Caco-2 (cell line): ENCODE data around the gene TANGO2. TPM values are rescaled to one million over a fixed set of nuclear protein-coding genes. Genes with fewer than 3 reads are reported as not detected.

ENCODE experiments used
- BruUV-seq: library from RNA; stranded (reverse); fragments of 400-500 nt; replicated peaks from 2 replicates; lab custom pipeline; 2021; lab: Mats Ljungman, UMichigan
- CTCF ChIA-PET: fragments of 300-600 bp; sonication (Branson Sonifier 250); formaldehyde crosslinking; loops from one replicate; lab custom pipeline; 2022; ENCODE audit warnings: antibody characterized with exemption; lab: Charles Lee
- POLR2A ChIA-PET: fragments of 300-600 bp; sonication (Branson Sonifier 250); formaldehyde crosslinking; loops from one replicate; lab custom pipeline; 2022; ENCODE audit warnings: antibody characterized with exemption; lab: Charles Lee
- DNase-seq, 2 experiments: peaks; one replicate each; pipeline versions ENCODE4 v3.0.0 to v3.0.0-alpha.2; 2020 to 2022
- H3K27me3 ChIP-seq: replicated peaks from 2 replicates; pipeline ENCODE4 v1.6.0; 2011; ENCODE audit warnings: low read length; ENCODE audit not compliant: control insufficient read depth, insufficient read depth
- H3K36me3 ChIP-seq: 2 replicates; pipeline ENCODE4 v1.5.1; 2011; ENCODE audit warnings: low read length; ENCODE audit not compliant: control insufficient read depth, insufficient read depth
- H3K4me1 ChIP-seq: fragments of 250-450 bp; sonication (Bioruptor Pico); 2 replicates; pipeline ENCODE4 v1.5.1; 2020; ENCODE audit warnings: mild to moderate bottlenecking
- H3K4me3 ChIP-seq: 2 replicates; pipeline ENCODE4 v1.5.1; 2011; ENCODE audit warnings: low read depth, mild to moderate bottlenecking, control low read depth, low read length
- H3K9me3 ChIP-seq: fragments of 250-450 bp; sonication (Bioruptor Pico); 2 replicates; pipeline ENCODE4 v1.5.1; 2020; ENCODE audit warnings: mild to moderate bottlenecking, moderate library complexity
- H3K27ac Mint-ChIP-seq: one replicate; pipeline ENCODE4 v1.8.0; 2022; ENCODE audit warnings: mixed read lengths; ENCODE audit not compliant: unreplicated experiment
- H3K27me3 Mint-ChIP-seq: one replicate; pipeline ENCODE4 v1.8.0; 2022; ENCODE audit warnings: mixed read lengths; ENCODE audit not compliant: insufficient read depth, unreplicated experiment
- H3K36me3 Mint-ChIP-seq: one replicate; pipeline ENCODE4 v1.8.0; 2022; ENCODE audit warnings: mild to moderate bottlenecking, mixed read lengths; ENCODE audit not compliant: insufficient read depth, unreplicated experiment
- H3K4me1 Mint-ChIP-seq: one replicate; pipeline ENCODE4 v1.8.0; 2022; ENCODE audit warnings: low read depth, mixed read lengths; ENCODE audit not compliant: unreplicated experiment
- H3K4me3 Mint-ChIP-seq: one replicate; pipeline ENCODE4 v1.8.0; 2022; ENCODE audit warnings: mild to moderate bottlenecking, moderate library complexity, mixed read lengths; ENCODE audit not compliant: unreplicated experiment
- H3K9me3 Mint-ChIP-seq: one replicate; pipeline ENCODE4 v1.8.0; 2022; ENCODE audit warnings: mixed read lengths; ENCODE audit not compliant: unreplicated experiment
- CTCF ChIP-seq, 2 experiments: fragments of 200-600 bp in 1 of 2; IDR thresholded peaks; 1 replicate in 1 of 2; 2 replicates in 1 of 2; pipeline versions ENCODE4 v1.5.1 to v1.8.0; 2011 to 2022; ENCODE audit warnings: antibody characterized with exemption in 1 of 2, control low read depth in 1 of 2, inconsistent platforms in 1 of 2, low read depth in 1 of 2, low read length in 1 of 2, mild to moderate bottlenecking in 1 of 2, moderate library complexity in 1 of 2; ENCODE audit not compliant: insufficient read depth in 1 of 2, severe bottlenecking in 1 of 2, unreplicated experiment in 1 of 2
- intact Hi-C: fragments of 100-400 bp; cut with micrococcal nuclease; formaldehyde crosslinking; loops from one replicate; pipeline ENCODE4 v1.10.0; 2022; ENCODE audit not compliant: unreplicated experiment
- total RNA-seq: library from RNA; stranded (reverse); gene quantifications from 2 replicates; pipeline ENCODE4 v1.2.3, GENCODE V29; 2022

Gene TANGO2
- total RNA-seq, 1 experiment from 2014 or later = 26.6 TPM

GRCh38 chr22:20113551-20114310 lies 92.8 kb downstream of the TANGO2 start:
- no peaks in the 10 kb centered on the region; the same call in 1 of the 2 replicates for H3K9me3 ChIP-seq
- Mint-ChIP-seq H3K27me3 (no peaks in the 10 kb centered on the region), H3K4me1 (peaks cover 6% of the 10 kb centered on the region), H3K27ac (peak overlapping the region; percentile 50), H3K4me3 (peak overlapping the region; percentile 15), H3K9me3 (no peaks in the 10 kb centered on the region), H3K36me3 (peaks cover 90% of the 10 kb centered on the region)
- no peak for DNase-seq
- BruUV-seq = no TSS peak
- intact Hi-C loops = loop anchor here (10.0 kb wide), 1 partner anchor 149 kb away; no protein-coding TSS in a partner anchor
- no peaks in the 10 kb centered on the region for H3K27me3 ChIP-seq
- ChIA-PET CTCF (no interaction called here), POLR2A (no interaction called here)
- peaks cover 10% of the 10 kb centered on the region for H3K4me1 ChIP-seq
- no peak for TF ChIP-seq CTCF (IDR thresholded peaks at IDR 0.05; ENCODE audit: insufficient read depth in 1 of 2, low read depth in 1 of 2, low read length in 1 of 2, severe bottlenecking in 1 of 2, unreplicated experiment in 1 of 2)
- peaks cover 3% of the 10 kb centered on the region; the same call in 1 of the 2 replicates for H3K36me3 ChIP-seq
- no peak overlapping the region for H3K4me3 ChIP-seq

GRCh38 chr22:20114506-20115475 lies 93.9 kb downstream of the TANGO2 start:
- Mint-ChIP-seq H3K4me1 (peaks cover 6% of the 10 kb centered on the region), H3K27me3 (no peaks in the 10 kb centered on the region), H3K36me3 (peaks cover 90% of the 10 kb centered on the region), H3K27ac (peak overlapping the region; percentile 81), H3K4me3 (peak overlapping the region; percentile 81), H3K9me3 (no peaks in the 10 kb centered on the region)
- Histone ChIP-seq H3K36me3 (peaks cover 4% of the 10 kb centered on the region), H3K4me3 (no peak overlapping the region), H3K9me3 (no peaks in the 10 kb centered on the region; the same call in 1 of the 2 replicates), H3K4me1 (peaks cover 21% of the 10 kb centered on the region), H3K27me3 (no peaks in the 10 kb centered on the region)
- DNase-seq = no peak
- intact Hi-C loops = loop anchor here (10.0 kb wide), 1 partner anchor 150 kb away; no protein-coding TSS in a partner anchor
- ChIA-PET CTCF (interaction anchor here (0.5 to 1.1 kb wide), 2 partner anchors 12 to 65 kb away, joined by 3 read pairs; no protein-coding TSS in a partner anchor), POLR2A (no interaction called here)
- TF ChIP-seq CTCF (IDR thresholded peaks at IDR 0.05; ENCODE audit: insufficient read depth in 1 of 2, low read depth in 1 of 2, low read length in 1 of 2, severe bottlenecking in 1 of 2, unreplicated experiment in 1 of 2) = no peak
- BruUV-seq = no TSS peak
